GM19239 (cell line): ENCODE data around the gene CCDC154.

Source experiments
- DNase-seq: peaks from one replicate; pipeline ENCODE4 v3.0.0; 2011; ENCODE audit warnings: low spot score; ENCODE audit not compliant: insufficient read length
- FAIRE-seq: peaks from 2 replicates; lab custom pipeline; 2011; peaks lifted over from hg19 to GRCh38; lab: Jason Lieb, UNC

The CCDC154 gene

DNA sequence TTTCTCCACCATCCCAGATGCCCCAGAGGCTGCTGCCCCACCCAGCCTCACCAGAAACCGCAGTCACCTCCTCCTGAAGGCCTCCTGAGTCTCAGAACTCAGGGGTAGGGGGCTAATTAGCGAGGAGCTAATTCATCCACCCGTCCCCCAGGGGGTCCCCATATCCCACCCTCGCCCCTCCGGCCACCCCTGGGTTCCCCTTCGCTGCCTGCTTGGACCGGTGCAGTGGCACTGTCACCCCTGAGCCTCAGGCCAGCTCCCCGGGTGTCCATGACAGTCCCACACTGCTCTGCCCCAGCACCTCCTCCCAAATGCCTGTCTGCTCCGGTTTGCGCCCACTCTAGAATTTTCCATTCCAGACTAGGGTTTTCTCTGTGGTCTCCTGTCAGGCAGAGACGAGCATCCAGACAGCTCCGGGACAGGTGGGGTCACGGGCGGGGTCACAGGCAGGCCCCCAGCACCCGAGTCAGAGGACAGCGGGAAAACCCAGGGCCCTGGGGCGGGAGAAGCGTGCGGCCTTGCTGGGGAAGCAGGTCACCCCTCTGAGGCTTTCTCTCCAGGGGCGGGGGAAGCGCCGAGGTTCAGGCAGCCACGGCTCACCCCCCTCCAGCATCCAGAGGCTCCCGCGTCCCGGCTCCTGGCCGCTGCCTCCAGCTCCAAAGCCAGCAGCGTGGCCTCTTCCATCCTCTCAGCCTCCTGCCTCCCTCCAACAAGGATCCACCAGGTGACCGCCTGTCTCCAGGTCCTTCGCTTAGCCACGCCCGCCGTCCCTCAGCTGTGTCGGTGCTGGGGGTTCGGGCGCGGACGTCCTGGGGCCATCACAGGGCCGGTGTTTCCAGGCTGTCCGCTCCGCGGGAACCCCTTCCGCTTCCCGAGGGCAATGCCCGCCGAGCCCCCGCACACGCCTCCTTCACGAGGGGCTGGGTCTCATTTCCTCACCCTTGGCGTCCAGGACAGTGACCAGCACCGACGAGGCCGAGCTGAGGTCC, 16.6 kb downstream of the CCDC154 start:
- DNase-seq (no peak), FAIRE-seq (no peak)

DNA sequence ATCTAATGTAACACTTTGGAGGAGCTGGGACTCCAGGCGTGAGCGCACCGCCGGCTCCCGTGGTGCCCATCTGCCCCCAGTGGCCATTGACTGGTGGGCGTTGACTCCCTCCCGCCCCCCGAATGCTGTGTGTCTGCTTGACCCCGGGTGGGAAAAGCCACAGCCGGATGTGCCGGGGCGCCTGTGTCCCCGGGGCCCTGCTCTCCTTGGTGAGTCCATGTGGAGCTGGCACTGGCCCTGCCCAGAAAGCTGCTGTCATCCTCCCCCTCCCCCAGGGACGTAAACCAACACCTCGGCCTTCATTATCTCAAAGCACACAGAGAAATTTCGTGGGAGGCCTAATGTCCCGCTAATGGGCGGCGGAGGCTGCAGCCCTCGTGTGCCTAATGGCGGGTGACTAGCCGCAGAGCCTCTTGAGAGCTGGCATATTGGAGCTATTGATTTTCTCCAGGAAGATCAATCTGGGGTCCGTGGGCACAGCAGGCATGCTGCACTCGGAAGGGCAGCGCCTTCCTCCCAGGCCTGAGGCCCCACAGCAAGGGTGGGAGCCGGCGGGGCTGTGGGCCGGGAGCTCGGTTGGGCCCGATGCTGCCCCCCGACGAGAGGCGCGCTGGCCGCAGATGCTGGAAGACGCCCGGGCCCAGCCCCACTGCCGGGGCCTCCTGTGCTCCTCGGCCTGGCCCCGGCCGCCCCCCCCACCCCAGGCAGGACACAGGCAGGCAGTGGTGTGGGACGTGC, 17.5 kb downstream of the CCDC154 start:
- FAIRE-seq (no peak), DNase-seq (no peak)

DNA sequence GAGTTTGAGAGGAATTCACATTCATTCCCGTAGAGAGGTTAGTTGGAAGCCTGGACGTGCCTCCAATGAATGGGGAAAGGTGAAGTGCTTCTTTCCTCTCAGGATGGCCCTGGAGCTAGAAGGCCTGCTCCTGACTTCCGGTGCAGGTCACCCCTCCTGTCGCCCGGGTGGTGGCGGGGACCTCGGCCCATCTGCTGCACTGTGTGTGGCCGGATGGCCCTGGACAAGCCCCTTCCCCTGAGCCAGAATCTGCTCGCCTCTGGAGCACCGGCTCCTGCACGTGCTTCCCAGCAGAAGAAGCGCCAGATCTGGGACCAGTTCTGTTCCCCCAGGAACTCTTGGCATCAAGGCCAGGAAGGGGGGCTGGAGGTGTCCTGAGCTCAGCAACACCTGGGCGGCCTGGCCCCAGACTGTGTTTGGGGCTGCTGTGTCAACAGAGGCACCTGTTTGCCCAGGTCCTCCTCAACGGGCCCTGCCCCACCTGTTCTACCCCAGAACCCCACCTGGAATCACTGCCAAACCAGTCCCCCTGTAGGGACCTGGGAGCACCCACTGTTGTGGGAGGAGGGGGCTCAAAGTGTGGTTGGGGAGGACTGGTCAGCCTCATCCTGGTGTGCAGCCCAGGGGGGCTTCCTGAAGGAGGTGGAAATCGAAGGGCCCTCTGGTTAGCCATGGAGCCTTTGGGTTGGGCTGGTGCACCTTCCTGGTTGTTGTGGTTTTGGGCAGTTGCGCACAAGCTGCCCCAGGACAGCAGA, 18.6 kb downstream of the CCDC154 start:
- DNase-seq (no peak), FAIRE-seq (no peak)

DNA sequence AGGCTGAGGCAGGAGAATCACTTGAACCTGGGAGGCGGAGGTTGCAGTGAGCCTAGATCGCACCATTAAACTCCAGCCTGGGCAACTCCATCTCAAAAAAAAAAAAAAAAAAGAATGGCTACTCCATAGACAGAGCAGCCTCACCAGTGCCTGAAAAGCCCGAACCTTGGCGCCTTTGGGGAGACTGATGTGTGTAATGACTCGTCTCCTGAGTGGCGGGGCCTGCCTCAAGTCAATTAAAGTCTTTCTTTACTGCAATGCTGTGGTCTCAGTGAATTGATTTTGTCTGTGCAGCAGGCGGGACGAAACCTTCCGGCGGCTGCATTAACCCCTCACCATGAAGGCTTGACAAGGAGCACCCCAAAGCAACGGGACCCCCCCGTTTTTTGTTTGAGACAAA, 20.3 kb downstream of the CCDC154 start:
- no peak for DNase-seq
- no peak for FAIRE-seq

DNA sequence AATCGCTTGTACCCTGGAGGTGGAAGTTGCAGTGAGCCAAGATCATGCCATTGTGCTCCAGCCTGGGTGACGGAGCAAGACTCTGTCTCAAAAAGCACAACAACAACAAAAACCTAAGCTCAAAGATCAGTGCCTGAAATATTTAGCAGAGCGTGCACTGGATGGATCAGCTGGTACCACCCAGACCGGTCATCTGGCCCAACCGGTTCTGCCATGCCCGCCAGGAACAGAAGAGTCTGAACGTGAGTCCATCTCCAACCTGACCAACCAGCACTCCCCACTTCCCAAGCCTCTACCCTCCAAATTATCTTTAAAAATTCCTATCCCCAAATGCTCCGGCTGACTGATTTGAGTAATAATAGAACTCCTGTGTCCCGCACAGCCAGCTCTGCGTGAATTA, 22.3 kb downstream of the CCDC154 start:
- no peak for FAIRE-seq
- no peak for DNase-seq

DNA sequence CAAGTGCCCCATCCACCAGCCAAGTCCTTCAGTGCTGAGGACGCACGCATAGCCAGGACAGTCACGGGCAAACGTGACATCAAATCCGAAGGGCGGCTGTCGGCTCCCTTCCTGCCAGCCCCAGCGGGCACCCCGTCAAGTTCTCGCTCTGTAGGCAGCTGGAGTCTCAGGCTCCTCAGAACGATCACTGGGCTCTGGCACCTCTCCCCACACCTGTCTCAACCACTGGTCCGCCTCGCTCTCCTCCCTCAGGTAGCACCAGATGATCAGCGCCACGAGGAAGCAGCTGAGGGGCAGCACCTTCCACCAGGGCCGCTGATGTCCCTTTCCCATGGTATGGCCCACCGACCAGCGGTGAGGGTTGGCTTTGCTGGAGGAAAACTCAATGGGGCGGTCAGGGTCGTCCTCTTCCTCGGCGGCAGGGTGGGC, 24.2 kb downstream of the CCDC154 start:
- no peak for FAIRE-seq
- no peak for DNase-seq

DNA sequence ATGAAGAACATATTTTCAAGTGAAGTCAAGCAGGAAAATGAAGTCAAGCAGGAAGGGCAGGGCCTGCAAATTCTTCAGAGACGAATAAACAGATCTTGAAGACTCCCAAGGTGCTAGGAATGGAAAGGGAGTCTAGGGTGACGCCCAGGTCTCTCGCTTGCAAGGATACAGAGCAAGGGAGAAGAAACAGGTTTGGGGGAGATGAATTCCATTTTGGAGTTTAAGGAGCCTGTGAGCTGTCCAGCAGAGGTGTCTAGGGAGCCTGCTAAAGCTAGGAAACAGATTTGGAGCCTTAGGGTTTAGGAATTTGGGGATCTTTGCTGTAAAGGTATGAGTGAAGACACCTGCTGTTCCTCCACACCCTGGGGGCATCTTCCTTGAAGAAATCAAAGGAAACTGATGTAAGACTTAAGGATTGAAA, 27.8 kb downstream of the CCDC154 start:
- no peak for DNase-seq
- FAIRE-seq = no peak

DNA sequence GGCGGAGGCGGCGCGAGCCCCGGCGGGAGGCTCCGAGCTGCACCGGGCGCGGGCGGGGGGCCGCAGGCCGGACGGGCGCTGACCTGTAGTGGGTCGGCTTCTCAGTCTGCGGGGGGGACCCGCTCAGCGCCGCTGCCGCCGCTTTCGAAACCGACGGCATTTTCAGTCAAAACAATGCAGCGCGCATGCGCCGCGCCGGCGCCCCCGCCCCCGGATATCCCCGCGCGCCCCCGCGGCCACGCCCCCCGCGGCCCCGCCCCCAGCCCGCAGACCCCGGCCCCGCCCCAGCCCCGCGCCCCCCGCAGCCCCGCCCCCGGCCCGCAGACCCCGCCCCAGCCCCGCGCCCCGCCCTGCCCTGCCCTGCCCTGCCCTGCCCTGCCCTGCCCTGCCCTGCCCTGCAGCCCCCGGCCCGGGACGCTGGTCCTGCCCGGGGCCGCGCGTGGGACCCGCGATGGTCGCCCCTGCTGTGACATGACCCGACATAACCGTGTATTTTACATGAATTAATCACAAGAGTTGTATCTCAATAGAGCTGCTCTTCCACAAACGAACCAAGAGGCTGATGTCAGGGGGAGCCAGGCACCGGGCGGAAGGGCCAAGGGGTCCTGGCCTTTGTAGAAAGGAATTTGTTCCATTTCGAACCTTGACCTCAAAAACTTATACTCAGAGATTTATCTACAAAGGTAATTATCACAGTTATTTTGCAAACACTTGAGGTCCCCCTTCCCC, 29.7 kb downstream of the CCDC154 start, which contains the start of gene UNKL:
Gene UNKL (minus strand): TSS at position 173 of the 729 bp plus-strand sequence. CDS start 13 bp downstream, at position 160.
- FAIRE-seq (no peak), DNase-seq (peak; percentile 96)

DNA sequence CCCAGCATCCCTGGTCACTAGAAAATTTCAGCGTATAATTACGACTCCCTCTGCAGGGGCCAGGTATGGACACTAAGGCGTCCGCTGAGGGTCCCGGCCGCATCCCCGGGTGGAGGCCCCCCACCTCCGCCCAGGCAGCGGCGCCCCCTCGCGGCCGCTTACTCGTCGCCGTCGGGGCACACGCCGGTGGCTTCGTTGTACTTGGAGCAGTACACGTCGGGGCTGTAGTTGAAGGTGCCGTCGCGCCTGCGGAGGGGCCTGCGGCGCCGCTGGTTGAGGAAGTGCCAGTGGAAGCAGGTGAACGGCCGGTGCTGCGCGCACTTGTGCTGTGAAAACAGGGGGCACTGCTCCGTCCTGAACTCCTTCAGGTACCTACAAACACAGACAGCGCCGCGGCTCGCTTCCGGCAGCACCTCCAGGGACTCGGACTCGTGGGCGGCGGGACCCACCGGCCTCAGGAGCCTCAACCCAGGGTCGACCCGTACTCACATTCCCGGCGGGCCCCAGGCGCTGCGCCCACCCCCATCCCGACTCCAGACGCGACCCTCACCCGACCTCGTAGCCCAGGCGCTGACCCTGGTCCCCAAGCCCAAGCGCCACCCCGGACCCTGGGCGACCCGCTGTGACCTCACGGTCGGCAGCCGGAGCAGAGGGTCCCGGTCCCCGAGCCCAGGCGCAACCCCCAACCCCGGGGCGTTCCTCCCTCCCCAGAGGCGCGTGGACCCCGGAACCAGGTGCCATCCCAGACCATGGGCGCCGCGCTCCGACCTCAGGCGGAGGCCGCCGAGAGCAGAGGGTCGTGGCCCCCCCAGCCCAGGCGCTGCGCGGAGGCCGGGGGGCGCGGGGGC, 30.4 kb downstream of the CCDC154 start:
- peak; percentile 74 for DNase-seq
- no peak for FAIRE-seq

DNA sequence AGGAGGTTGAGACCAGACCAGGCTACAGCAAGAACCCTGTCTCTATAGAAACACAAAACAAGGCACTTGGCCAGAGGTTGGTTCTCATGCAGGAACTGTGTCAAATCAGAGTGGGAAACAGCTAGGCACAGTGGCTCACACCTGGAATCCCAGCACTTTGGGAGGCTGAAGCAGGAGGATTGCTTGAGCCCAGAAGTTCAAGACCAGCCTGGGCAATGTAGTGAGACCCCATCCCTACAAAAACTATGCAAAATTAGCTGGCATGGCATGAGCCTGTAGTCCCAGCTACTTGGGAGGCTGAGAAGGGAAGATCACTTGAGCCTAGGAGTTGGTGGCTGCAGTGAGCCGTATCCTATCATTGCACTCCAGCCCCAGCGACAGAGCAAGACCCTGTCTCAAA, 31.5 kb downstream of the CCDC154 start:
- FAIRE-seq (no peak), DNase-seq (no peak)

DNA sequence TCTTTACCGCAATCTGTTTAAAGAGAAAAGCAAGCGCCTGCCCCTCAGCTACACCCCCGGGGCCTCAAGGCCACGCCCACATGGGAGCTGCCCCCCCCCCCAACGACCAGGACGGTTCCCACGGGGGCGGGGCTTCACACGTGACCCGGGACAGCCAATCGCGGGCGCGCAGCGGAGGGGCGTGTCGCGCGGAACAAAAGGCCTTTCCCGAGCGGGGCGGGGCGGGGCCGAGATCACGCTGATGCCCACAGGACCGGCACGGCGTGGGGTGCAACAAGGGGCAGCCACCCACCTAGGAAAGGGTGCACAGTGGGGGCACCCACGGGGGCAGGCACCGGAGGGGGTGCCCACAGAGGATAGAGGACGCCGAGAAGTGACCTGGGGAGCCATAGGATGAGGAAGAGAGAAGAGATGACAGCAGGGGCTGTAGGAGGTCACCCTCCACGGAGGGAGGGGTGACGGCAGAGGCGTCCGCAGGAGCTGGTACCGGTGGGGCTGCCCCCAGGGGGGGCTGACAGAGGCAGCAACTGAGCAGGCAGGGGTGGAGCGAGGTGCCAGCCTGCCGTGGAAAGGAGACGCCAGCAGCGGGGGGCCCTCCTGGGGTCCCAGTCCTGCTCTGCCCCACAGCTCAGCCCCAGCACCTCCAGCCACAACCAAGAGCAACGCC, 36.1 kb downstream of the CCDC154 start:
- FAIRE-seq (peak; percentile 91), DNase-seq (peak; percentile 90)

DNA sequence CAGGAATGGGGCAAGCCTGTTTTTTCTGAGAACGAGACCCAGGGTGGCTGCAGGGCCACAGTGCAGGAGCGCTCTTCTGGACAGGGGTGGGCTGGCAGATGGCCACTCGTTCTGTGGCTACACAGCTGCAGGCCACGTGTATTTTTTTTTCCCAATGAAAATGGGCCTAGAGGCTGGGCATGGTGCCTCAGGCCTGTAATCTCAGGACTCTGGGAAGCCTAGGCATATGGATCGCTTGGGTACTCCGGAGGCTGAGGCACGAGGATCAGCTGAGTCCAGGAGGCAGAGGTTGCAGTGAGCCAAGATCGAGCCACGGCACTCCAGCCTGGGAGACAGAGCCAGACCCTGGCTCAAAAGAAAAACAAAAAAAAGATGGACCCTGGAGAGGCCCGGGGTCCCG, 36.6 kb downstream of the CCDC154 start:
- DNase-seq = no peak
- FAIRE-seq = no peak

DNA sequence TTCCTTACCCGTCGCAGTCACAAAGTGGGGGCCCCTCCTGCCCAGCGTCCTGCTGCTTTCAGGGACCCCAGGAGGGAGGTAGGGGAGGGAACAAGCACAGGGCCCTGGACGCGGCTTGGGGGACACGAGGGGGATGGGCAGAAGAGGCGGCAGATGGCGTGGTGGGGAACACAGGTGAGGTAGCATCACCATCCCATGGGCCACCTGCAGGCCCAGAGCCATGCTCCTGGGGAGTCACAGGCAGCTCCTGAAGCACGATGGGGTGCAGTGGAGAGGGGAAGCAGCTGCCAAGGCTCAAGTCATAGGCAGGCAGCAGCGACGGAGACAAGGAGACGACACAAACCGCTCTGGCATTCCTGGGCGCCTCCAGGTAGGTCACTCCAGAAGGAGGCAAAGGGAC, 40.6 kb downstream of the CCDC154 start:
- FAIRE-seq (no peak), DNase-seq (no peak)

DNA sequence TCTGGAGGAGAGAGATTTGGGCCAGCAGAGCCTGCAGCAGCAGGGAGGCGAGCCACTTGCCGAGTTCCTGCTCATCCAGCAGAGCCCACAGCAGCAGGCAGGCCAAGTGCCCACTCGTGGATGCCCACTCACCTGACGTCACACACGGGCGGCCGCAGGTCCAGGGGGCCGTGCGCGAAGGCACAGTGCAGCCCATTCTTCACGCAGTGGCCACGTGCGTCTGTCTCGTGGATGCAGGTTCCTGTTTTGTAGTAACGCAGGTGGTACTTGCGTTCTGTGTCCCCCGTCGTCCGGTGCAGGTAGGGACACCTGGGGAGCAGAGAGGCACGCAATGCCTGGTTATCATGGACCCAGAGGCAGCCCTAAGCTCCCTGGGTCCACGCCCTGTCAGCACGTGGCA, 41.3 kb downstream of the CCDC154 start:
- FAIRE-seq (no peak), DNase-seq (no peak)

DNA sequence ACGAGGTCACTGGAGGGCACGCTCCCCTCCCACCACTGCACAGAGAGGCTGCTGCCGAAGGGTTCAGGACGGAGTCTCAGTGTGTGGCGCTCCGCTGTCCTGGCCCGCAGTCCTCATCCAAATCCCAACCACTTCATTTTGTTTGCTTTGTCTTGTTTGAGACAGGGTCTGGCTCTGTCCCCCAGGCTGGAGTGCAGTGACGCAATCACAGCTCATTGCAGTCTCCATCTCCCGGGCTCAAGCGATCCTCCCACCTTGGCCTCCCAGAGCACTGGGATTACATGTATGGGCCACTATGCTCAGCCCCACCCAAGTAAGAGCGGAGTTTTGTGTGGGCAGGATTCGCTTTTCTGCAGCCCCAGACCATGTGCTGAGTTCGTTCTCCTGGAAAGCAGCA, 42.6 kb downstream of the CCDC154 start:
- DNase-seq (no peak), FAIRE-seq (no peak)

DNA sequence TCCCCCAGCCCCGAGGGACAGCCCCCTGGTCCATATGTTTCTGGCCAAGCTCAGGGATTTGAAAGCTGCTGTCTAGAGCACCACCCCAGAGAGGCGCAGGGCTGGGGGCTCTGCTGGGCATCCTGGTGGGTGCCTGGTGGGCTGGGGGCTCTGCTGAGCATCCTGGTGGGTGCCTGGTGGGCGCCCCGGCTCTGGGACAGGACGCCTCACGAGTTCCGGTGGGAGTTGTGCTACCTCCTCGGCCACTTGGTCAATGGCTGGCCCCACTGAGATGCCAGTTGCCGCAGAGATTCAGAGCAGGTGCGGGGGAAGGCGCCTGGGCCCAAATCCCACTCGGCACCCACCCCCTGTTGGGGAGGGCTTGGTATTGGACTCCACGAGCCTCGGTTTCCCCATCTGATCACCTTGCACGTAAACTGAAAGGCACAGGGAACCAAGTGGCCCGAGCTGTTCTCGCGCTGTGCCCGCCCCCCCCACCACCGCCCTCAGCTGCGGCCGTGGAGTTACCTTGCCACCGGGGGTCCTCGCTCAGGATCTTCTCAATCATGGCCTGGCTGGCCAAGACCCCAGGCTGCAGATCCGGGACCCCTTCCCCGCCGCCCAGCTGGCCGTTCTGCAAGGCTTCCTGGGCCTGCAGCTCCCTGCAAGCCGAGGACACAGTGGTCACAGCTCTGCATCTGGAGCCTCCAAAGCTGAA, 43.1 kb downstream of the CCDC154 start:
- no peak for DNase-seq

DNA sequence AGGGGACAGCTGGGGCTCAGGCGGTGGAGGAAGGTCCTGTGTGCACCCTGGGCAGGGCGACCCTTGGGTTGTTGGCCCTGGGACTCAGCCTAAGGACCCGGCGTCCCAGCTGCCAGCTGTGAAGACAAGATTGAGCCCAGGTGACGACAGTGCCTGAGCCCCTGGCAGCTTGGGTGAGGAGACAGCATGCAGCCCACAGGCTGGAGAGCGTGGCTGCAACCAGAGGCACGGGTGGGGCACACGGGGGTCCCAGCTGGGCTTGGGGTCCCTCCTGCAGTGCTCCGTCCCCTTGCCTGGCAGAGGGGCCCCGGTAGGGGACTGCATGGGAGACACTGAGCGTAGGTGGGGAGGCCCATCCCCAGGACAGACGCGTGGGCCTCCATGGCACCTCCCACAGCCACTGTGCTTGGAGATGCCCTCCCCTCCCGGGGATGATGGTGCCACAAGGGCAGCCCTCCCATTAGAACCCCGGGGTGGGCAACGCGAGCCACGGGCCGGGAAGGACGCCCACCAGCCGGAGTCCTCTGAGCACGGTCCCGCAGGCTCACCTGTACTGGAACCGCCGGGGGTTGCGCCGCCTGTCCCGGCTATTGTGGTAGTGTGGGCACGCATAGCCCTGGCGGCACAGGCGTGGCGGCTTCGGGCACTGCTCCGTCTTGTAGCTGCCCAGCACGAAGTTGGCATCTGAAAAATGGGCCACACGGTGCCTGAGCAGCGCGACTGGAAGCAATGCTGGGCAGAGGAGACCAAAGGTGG, 45.4 kb downstream of the CCDC154 start:
- FAIRE-seq (no peak), DNase-seq (no peak)

More for the DNA sequence above, 43.1 kb downstream of the CCDC154 start:
- FAIRE-seq = no peak
